Activated B cell treated with CpG ODN at 0.5 μM for 24 hours (primary cell): ENCODE results near the gene LDB2. TPM values are rescaled to one million over a fixed set of nuclear protein-coding genes. Genes with fewer than 3 reads are reported as not detected.

Experiments
- ATAC-seq: fragments of 200-7000 bp; cut with Tn5 transposase; one replicate; pipeline ENCODE4 v1.10.0; 2021; ENCODE audit warnings: low read depth, mild to moderate bottlenecking, moderate library complexity
- CTCF ChIA-PET: fragments of 350-600 bp; sonication (Branson Sonifier 250); formaldehyde crosslinking; loops from one replicate; lab custom pipeline; 2021; ENCODE audit warnings: antibody characterized with exemption; lab: Charles Lee
- POLR2A ChIA-PET: fragments of 350-600 bp; sonication (Branson Sonifier 250); formaldehyde crosslinking; loops from one replicate; lab custom pipeline; 2021; ENCODE audit warnings: antibody characterized with exemption; lab: Charles Lee
- DNase-seq: peaks from one replicate; pipeline ENCODE4 v3.0.0; 2022
- H3K27ac Mint-ChIP-seq: one replicate; pipeline ENCODE4 v1.8.0; 2020; ENCODE audit warnings: mixed read lengths
- H3K27me3 Mint-ChIP-seq: one replicate; pipeline ENCODE4 v1.8.0; 2021; ENCODE audit warnings: mixed read lengths
- H3K36me3 Mint-ChIP-seq: one replicate; pipeline ENCODE4 v1.8.0; 2021; ENCODE audit warnings: low read depth, mixed read lengths
- H3K4me1 Mint-ChIP-seq: one replicate; pipeline ENCODE4 v1.8.0; 2021; ENCODE audit warnings: mixed read lengths
- H3K4me3 Mint-ChIP-seq: one replicate; pipeline ENCODE4 v1.8.0; 2020; ENCODE audit warnings: mild to moderate bottlenecking, mixed read lengths
- H3K9me3 Mint-ChIP-seq: one replicate; pipeline ENCODE4 v1.8.0; 2020; ENCODE audit warnings: mixed read lengths
- CTCF ChIP-seq: fragments of 200-600 bp; IDR thresholded peaks from one replicate; pipeline ENCODE4 v1.8.0; 2022; ENCODE audit warnings: antibody characterized with exemption, mild to moderate bottlenecking
- intact Hi-C: fragments of 100-400 bp; cut with micrococcal nuclease; formaldehyde crosslinking; loops from one replicate; pipeline ENCODE4 v1.15.1; 2024
- total RNA-seq: library from RNA; stranded (reverse); gene quantifications from 2 replicates; pipeline ENCODE4 v1.2.3, GENCODE V29; 2022

LDB2 gene
- total RNA-seq, 1 donor from 2014 or later: not detected

DNA sequence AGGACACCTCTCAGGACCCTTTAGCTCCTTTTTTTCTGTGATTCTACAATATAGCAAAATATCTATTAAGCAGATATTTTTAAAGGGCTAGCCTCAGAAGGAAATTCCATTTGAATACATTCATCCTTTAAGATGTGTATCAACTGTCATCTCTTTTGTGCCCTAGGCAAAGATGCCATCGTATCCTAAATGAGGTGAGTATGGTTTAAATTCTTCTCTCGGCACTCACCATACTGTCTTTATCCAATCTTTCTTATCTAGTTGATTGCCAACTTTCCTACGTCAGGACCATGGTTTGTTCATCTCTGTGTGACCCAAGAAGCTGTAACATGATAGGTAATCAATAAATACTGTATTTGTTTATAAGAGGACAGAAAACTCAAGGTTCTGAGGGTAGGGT, 176.0 kb downstream of the LDB2 start:
- CTCF ChIA-PET: no interaction called here
- intact Hi-C loops: no loop called here
- POLR2A ChIA-PET: no interaction called here

DNA sequence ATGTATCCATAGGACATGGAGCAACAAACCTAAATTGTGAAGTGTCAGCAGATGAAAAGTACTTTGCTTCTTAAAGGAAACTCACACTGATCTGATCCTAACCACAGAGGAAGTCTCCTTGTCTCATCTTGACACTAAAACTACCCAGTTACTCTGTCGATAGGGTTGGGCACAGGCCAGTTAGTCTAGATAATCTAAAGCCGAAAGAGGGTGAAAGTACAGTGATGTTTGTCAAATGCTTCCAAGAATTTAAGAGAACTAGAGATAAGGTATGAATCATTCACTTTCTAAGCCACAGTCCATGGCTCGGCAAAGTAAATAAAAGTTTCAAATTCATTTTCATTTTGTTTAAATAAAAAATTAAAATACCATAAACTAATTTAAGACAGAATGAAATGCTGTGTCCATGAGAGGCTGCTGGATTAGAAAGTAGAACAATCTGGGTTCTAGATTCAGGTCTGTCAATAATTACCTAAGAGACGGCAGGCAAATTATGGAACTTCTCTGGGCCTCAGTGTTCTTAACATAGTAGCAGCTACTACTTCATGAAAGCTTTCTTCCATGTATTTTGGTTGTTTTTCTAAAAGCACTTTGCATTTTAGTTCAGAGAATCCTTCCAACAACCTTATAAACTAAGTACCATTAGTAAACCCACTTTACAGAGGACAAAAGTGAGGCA, 176.7 kb downstream of the LDB2 start:
- no peaks in the 10 kb centered on the region for H3K27me3 Mint-ChIP-seq
- DNase-seq: no peak
- no peak overlapping the region for H3K27ac Mint-ChIP-seq
- ATAC-seq: no peak
- ChIA-PET POLR2A (no interaction called here), CTCF (no interaction called here)
- no peak overlapping the region for H3K4me3 Mint-ChIP-seq
- intact Hi-C loops: no loop called here
- TF ChIP-seq CTCF: no peak
- H3K9me3 Mint-ChIP-seq: peaks cover 7% of the 10 kb centered on the region
- no peaks in the 10 kb centered on the region for H3K4me1 Mint-ChIP-seq
- H3K36me3 Mint-ChIP-seq: no peaks in the 10 kb centered on the region

More for the DNA sequence above, 176.0 kb downstream of the LDB2 start:
- no peak for TF ChIP-seq CTCF
- no peaks in the 10 kb centered on the region for H3K36me3 Mint-ChIP-seq
- no peaks in the 10 kb centered on the region for H3K27me3 Mint-ChIP-seq
- H3K4me3 Mint-ChIP-seq: no peak overlapping the region
- no peak overlapping the region for H3K27ac Mint-ChIP-seq
- ATAC-seq (no peak), DNase-seq (no peak)
- H3K4me1 Mint-ChIP-seq: no peaks in the 10 kb centered on the region
- peaks cover 7% of the 10 kb centered on the region for H3K9me3 Mint-ChIP-seq

- ChIA-PET POLR2A (no interaction called here), CTCF (no interaction called here)
- Mint-ChIP-seq H3K27ac (no peak overlapping the region), H3K27me3 (no peaks in the 10 kb centered on the region), H3K9me3 (peaks cover 7% of the 10 kb centered on the region), H3K4me1 (no peaks in the 10 kb centered on the region), H3K36me3 (no peaks in the 10 kb centered on the region), H3K4me3 (no peak overlapping the region)
- no peak for TF ChIP-seq CTCF
- intact Hi-C loops: no loop called here
- DNase-seq (no peak), ATAC-seq (no peak)
Measured at GRCh38 chr4:16720761-16721160, 177.7 kb downstream of the LDB2 start.

DNA sequence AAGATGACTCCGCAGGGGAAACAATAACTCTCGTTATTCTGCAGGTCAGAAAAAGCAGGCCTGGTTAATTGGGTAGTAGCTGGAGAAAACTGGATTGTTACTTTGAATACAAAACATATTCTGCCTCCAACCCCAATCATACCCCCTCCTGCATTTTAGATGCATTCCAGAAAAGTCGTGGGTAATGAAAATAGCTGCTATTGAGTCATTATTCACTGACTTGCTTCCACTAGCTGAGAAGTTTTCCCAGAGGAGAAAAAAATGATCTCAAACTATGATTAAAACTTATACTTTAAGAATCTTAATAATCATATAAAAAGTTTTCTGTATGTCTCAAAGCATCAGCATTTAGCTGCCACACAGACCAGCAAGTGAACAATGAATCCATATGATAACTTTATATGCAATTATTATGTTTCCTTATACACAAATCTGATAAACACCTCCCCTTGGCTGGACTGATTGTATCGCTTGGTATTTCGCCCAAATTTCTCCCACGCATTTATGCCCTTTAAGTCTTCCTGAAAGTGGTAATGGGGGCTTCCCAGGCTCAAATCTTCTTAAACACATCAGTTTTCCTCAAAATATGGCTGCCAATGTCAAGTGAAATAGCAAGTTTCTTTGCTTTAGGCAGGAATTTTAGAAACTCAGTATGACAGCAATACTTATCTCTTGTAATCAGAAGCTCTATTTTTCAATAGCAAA, 181.0 kb downstream of the LDB2 start:
- Mint-ChIP-seq H3K4me1 (no peaks in the 10 kb centered on the region), H3K36me3 (no peaks in the 10 kb centered on the region), H3K9me3 (peaks cover 2% of the 10 kb centered on the region), H3K27ac (no peak overlapping the region), H3K27me3 (no peaks in the 10 kb centered on the region), H3K4me3 (no peak overlapping the region)
- POLR2A ChIA-PET: no interaction called here
- no peak for TF ChIP-seq CTCF
- no peak for DNase-seq
- ATAC-seq: no peak
- intact Hi-C loops: no loop called here
- CTCF ChIA-PET: no interaction called here

DNA sequence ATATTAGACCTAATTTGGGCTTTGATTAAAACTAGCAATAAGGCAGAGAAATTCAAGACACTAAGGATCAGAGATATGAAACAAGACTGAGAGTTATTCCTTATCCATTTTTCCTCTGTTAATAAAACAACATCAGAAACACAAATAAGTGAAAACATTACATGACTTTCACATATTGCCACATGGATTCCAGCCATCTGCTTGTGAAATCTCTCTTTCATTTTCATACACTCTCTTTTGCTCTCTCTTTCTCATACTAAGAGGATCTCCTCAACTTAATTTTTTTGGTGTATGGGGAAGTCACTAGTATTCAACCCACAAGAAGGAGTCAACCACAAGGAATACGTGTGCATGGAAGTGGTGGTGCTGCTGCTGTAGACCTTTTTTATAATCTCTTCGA, 183.0 kb downstream of the LDB2 start:
- ChIA-PET CTCF (no interaction called here), POLR2A (no interaction called here)
- DNase-seq (no peak), ATAC-seq (no peak)
- Mint-ChIP-seq H3K9me3 (peaks cover 2% of the 10 kb centered on the region), H3K4me3 (no peak overlapping the region), H3K4me1 (no peaks in the 10 kb centered on the region), H3K36me3 (no peaks in the 10 kb centered on the region), H3K27me3 (no peaks in the 10 kb centered on the region), H3K27ac (no peak overlapping the region)
- intact Hi-C loops: no loop called here
- TF ChIP-seq CTCF: no peak
